COLO829 (cell line): Measurements from ENCODE around the gene SLC13A2.

ENCODE experiments used
- DNase-seq: peaks from one replicate; pipeline ENCODE4 v3.0.0; 2012; ENCODE audit warnings: low spot score

SLC13A2 gene

GRCh38 chr17:28534740-28535375, 61.4 kb downstream of the SLC13A2 start:
- no peak for DNase-seq

GRCh38 chr17:28536532-28537218, 63.2 kb downstream of the SLC13A2 start:
- DNase-seq, result no peak

GRCh38 chr17:28537219-28537610, 63.8 kb downstream of the SLC13A2 start:
- no peak for DNase-seq

GRCh38 chr17:28538296-28538895, 65.0 kb downstream of the SLC13A2 start:
- DNase-seq, result no peak

GRCh38 chr17:28540231-28540630, 66.8 kb downstream of the SLC13A2 start:
- DNase-seq, result no peak

- no peak for DNase-seq
These were observed 68.0 kb downstream of the SLC13A2 start for GRCh38 chr17:28541439-28541838.

GRCh38 chr17:28544402-28545140, 71.1 kb downstream of the SLC13A2 start:
- DNase-seq, result no peak

- DNase-seq, result no peak
These were observed 71.7 kb downstream of the SLC13A2 start for GRCh38 chr17:28545141-28545503.

- DNase-seq, result no peak
These were observed 72.5 kb downstream of the SLC13A2 start for GRCh38 chr17:28545787-28546415.

GRCh38 chr17:28547096-28547622, 73.7 kb downstream of the SLC13A2 start:
- no peak for DNase-seq
